ENCODE measurements around the gene KIAA1217.

GRCh38 chr10:24209432-24209771 is 464 bp downstream of the KIAA1217 start:
- TF ChIP-seq CTCF (IDR thresholded peaks at IDR 0.05; ENCODE audit: low read depth, low read length), result no peak
- no peak for TF ChIP-seq EZH2phosphoT487 (IDR thresholded peaks at IDR 0.05; ENCODE audit: low read depth)
